Gastrocnemius medialis (tissue), 4 donors: ENCODE data around the gene NCOR1. TPM values are rescaled to one million over a fixed set of nuclear protein-coding genes. Genes with fewer than 3 reads are reported as not detected.
"Not testable (repeated sequence)": the region's sequence is repeated elsewhere in the genome, so short reads cannot be mapped to it uniquely, and the experiment has no call there.

ENCODE experiments used
- ATAC-seq, 2 donors: fragments of 150-250 bp; one replicate each; pipeline ENCODE4 v1.9.1; 2016
- DNase-seq, 2 donors: peaks; one replicate each; pipeline ENCODE4 v3.0.0-alpha.2; 2019
- H3K27ac ChIP-seq, 4 donors: fragments of 200-600 bp; sonication (generic); 1 replicate in 1 of 4; 2 replicates in 3 of 4; pipeline ENCODE4 v1.5.1; 2016 to 2018; ENCODE audit warnings: mild to moderate bottlenecking in 2 of 4, moderate library complexity in 1 of 4
- H3K27me3 ChIP-seq, 3 donors: fragments of 200-600 bp; sonication (generic) in 2 of 3; 1 replicate in 1 of 3; 2 replicates in 2 of 3; pipeline versions ENCODE4 v1.5.1 to v1.6.0; 2016 to 2019; ENCODE audit warnings: mild to moderate bottlenecking in 1 of 3, moderate library complexity in 1 of 3
- H3K36me3 ChIP-seq, 2 donors: fragments of 200-600 bp; sonication (generic) in 1 of 2; one replicate each; pipeline ENCODE4 v1.5.1; 2017 to 2018
- H3K4me1 ChIP-seq, 2 donors: fragments of 200-600 bp; sonication (generic) in 1 of 2; one replicate each; pipeline ENCODE4 v1.5.1; 2016 to 2017; ENCODE audit warnings: mild to moderate bottlenecking in 2 of 2
- H3K4me3 ChIP-seq, 4 donors: fragments of 200-600 bp; sonication (generic) in 3 of 4; 1 replicate in 1 of 4; 2 replicates in 3 of 4; pipeline ENCODE4 v1.5.1; 2016 to 2019; ENCODE audit warnings: mild to moderate bottlenecking in 2 of 4
- H3K9me3 ChIP-seq, 3 donors: fragments of 200-600 bp; sonication (generic) in 2 of 3; 1 replicate in 1 of 3; 2 replicates in 2 of 3; pipeline ENCODE4 v1.5.1; 2016 to 2019
- CTCF ChIP-seq, 5 experiments: fragments of 450-650 bp in 3 of 5; fragments of 200-600 bp in 2 of 5; sonication (generic) in 2 of 5; IDR thresholded peaks in 4 of 5; conservative IDR thresholded peaks in 1 of 5; 1 replicate in 4 of 5; 2 replicates in 1 of 5; pipeline ENCODE4 v1.5.1; 2016 to 2019; ENCODE audit warnings: antibody characterized with exemption in 5 of 5, mild to moderate bottlenecking in 3 of 5, moderate library complexity in 3 of 5
- POLR2A ChIP-seq, 2 donors: fragments of 450-650 bp; IDR thresholded peaks; one replicate each; pipeline ENCODE4 v1.6.1; 2017; ENCODE audit warnings: antibody characterized with exemption in 2 of 2, mild to moderate bottlenecking in 2 of 2, moderate library complexity in 2 of 2
- in situ Hi-C, 4 donors: fragments of 200-750 bp; cut with MboI; loops; one replicate each; pipeline versions ENCODE4 v1.15.0 to v1.8.0; 2017; ENCODE audit warnings: low sequenced_read_pairs in 4 of 4
- intact Hi-C: fragments of 100-400 bp; cut with DNase I; formaldehyde crosslinking; loops from one replicate; pipeline ENCODE4 v1.15.1; 2023; ENCODE audit warnings: low total_unique reads
- total RNA-seq, 4 donors: library from RNA; depleted of rRNA; stranded (reverse); fragments of >200 nt; gene quantifications; one replicate each; pipeline versions ENCODE4 v1.1.0 to v1.2.3, GENCODE V29; 2016

Gene NCOR1
- total RNA-seq, 4 donors from 2014 or later: 122 to 152 (median 132) TPM

GRCh38 chr17:16148596-16148995 lies 66.7 kb downstream of the NCOR1 start:
- Histone ChIP-seq H3K4me3 (no peak overlapping the region), H3K9me3 (no peaks in the 10 kb centered on the region), H3K4me1 (no peaks in the 10 kb centered on the region), H3K36me3 (peaks cover 3 to 73% of the 10 kb centered on the region in 2 donors), H3K27ac (no peak overlapping the region), H3K27me3 (no peaks in the 10 kb centered on the region)
- no peak for TF ChIP-seq CTCF (IDR thresholded peaks at IDR 0.05 in 4 of 5, conservative IDR thresholded peaks at IDR 0.05 in 1 of 5)
- TF ChIP-seq POLR2A (IDR thresholded peaks at IDR 0.05): no peak
- ATAC-seq (no peak), DNase-seq (no peak)
- in situ Hi-C loops: no loop called here
- intact Hi-C loops: loop anchor here (10.0 kb wide), 1 partner anchor 74 kb away; no protein-coding TSS in a partner anchor

GRCh38 chr17:16145319-16145890 lies 69.9 kb downstream of the NCOR1 start:
- DNase-seq, ATAC-seq, H3K27me3 ChIP-seq, H3K27ac ChIP-seq, H3K4me3 ChIP-seq, H3K4me1 ChIP-seq, H3K9me3 ChIP-seq, in situ Hi-C loops: not testable (repeated sequence)
- peaks cover 3 to 69% of the 10 kb centered on the region in 2 donors for H3K36me3 ChIP-seq
- intact Hi-C loops: loop anchor here (10.0 kb wide), 1 partner anchor 71 kb away; no protein-coding TSS in a partner anchor

GRCh38 chr17:16141685-16142084 lies 73.6 kb downstream of the NCOR1 start:
- H3K9me3 ChIP-seq: no peaks in the 10 kb centered on the region
- in situ Hi-C loops: no loop called here

DNA sequence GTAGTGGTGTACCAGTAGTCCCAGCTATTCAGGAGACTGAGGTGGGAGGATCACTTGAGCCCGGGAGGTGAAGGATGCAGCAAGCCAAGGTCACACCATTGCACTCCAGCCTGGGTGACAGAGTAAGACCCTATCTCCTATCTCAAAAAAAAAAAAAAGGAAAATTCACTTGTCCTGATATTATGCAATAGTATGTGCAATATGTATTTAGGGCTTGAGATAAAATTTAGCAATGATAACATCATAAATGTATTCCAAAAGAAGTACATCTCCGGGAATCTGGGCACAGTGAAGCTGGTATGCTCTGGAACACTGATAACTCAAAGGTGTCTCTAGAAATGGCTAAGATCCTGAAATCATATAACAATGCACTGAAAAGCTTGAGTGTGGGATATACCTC lies 74.5 kb downstream of the NCOR1 start:
- Histone ChIP-seq H3K27me3 (no peaks in the 10 kb centered on the region), H3K4me3 (no peak overlapping the region), H3K27ac (no peak overlapping the region), H3K36me3 (peaks cover 0 to 61% of the 10 kb centered on the region in 2 donors), H3K4me1 (no peaks in the 10 kb centered on the region), H3K9me3 (no peaks in the 10 kb centered on the region)
- DNase-seq (no peak), ATAC-seq (no peak)
- intact Hi-C loops: loop anchor here (10.0 kb wide), 1 partner anchor 66 kb away; no protein-coding TSS in a partner anchor
- in situ Hi-C loops: no loop called here
- TF ChIP-seq POLR2A (IDR thresholded peaks at IDR 0.05) (no peak), CTCF (IDR thresholded peaks at IDR 0.05 in 4 of 5, conservative IDR thresholded peaks at IDR 0.05 in 1 of 5) (no peak)

More at GRCh38 chr17:16141685-16142084, 73.6 kb downstream of the NCOR1 start:
- no peaks in the 10 kb centered on the region for H3K27me3 ChIP-seq
- peaks cover 2 to 53% of the 10 kb centered on the region in 2 donors for H3K36me3 ChIP-seq
- H3K4me3 ChIP-seq: no peak overlapping the region
- DNase-seq (no peak), ATAC-seq (no peak)
- H3K4me1 ChIP-seq: no peaks in the 10 kb centered on the region
- H3K27ac ChIP-seq: no peak overlapping the region
- TF ChIP-seq POLR2A (IDR thresholded peaks at IDR 0.05): no peak
- no peak for TF ChIP-seq CTCF (IDR thresholded peaks at IDR 0.05 in 4 of 5, conservative IDR thresholded peaks at IDR 0.05 in 1 of 5)
- intact Hi-C loops: loop anchor here (10.0 kb wide), 1 partner anchor 67 kb away; no protein-coding TSS in a partner anchor

DNA sequence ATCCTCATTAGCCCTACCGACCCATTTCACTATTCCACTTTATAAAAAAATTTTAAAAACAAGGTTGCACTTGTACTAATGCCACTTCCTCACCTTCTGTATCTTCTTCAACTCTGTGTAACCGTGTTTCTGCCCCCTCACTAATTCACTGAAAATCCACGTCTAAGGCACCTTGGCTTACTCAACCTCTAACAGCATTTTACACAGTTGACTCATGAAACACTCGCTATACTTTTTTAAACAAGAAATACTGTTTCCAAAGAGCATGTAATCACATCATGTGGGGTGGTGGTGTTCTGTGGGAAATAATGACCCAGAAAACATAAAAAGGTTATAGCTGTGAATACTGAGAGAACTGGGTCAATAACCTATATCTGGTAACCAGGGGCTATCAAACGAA lies 79.9 kb downstream of the NCOR1 start:
- intact Hi-C loops (no loop called here), in situ Hi-C loops (no loop called here)
- Histone ChIP-seq H3K27ac (no peak overlapping the region), H3K9me3 (no peaks in the 10 kb centered on the region), H3K4me1 (no peaks in the 10 kb centered on the region), H3K4me3 (no peak overlapping the region), H3K36me3 (peaks cover 0 to 52% of the 10 kb centered on the region in 2 donors), H3K27me3 (no peaks in the 10 kb centered on the region)
- DNase-seq: no peak
- TF ChIP-seq POLR2A (IDR thresholded peaks at IDR 0.05): no peak
- TF ChIP-seq CTCF (IDR thresholded peaks at IDR 0.05 in 4 of 5, conservative IDR thresholded peaks at IDR 0.05 in 1 of 5): no peak
- no peak for ATAC-seq
